HT1080 (cell line): ENCODE data around the gene IL1R1. TPM values are rescaled to one million over a fixed set of nuclear protein-coding genes. Genes with fewer than 3 reads are reported as not detected.

Experiments
- DNase-seq: peaks from one replicate; pipeline ENCODE4 v3.0.0-alpha.2; 2015; ENCODE audit warnings: low read depth
- total RNA-seq: library from RNA; depleted of rRNA; stranded (reverse); fragments of >200 nt; shearing (Covaris generic); gene quantifications from 2 replicates; pipeline ENCODE4 v1.2.3, GENCODE V29; 2014

The IL1R1 gene
- total RNA-seq, 1 experiment from 2014 or later, result 0.43 TPM

GRCh38 chr2:102138331-102138730 is 4.2 kb upstream of the IL1R1 start:
- no peak for DNase-seq

GRCh38 chr2:102139851-102140250 is 2.7 kb upstream of the IL1R1 start:
- no peak for DNase-seq

- no peak for DNase-seq
Measured at GRCh38 chr2:102140377-102140776, 2.2 kb upstream of the IL1R1 start.

- DNase-seq, result no peak
Measured at GRCh38 chr2:102141011-102141943, 1.3 kb upstream of the IL1R1 start.

GRCh38 chr2:102142829-102143449 is 393 bp downstream of the IL1R1 start:
- DNase-seq, result no peak

- no peak for DNase-seq
Measured at GRCh38 chr2:102143450-102143985, 972 bp downstream of the IL1R1 start.

- no peak for DNase-seq
Measured at GRCh38 chr2:102144128-102144527, 1.6 kb downstream of the IL1R1 start.

GRCh38 chr2:102145107-102145506 is 2.6 kb downstream of the IL1R1 start:
- no peak for DNase-seq

GRCh38 chr2:102145934-102146333 is 3.4 kb downstream of the IL1R1 start:
- no peak for DNase-seq

GRCh38 chr2:102147935-102148334 is 5.4 kb downstream of the IL1R1 start:
- DNase-seq, result peak; percentile 43

- DNase-seq, result no peak
Measured at GRCh38 chr2:102149243-102149642, 6.7 kb downstream of the IL1R1 start.

- no peak for DNase-seq
Measured at GRCh38 chr2:102149644-102150455, 7.3 kb downstream of the IL1R1 start.

GRCh38 chr2:102154364-102154763 is 11.8 kb downstream of the IL1R1 start:
- DNase-seq, result no peak

- no peak for DNase-seq
Measured at GRCh38 chr2:102154946-102155702, 12.6 kb downstream of the IL1R1 start.

- no peak for DNase-seq
Measured at GRCh38 chr2:102155703-102156515, 13.4 kb downstream of the IL1R1 start.

GRCh38 chr2:102158011-102158755 is 15.6 kb downstream of the IL1R1 start:
- no peak for DNase-seq

GRCh38 chr2:102159295-102159694 is 16.7 kb downstream of the IL1R1 start:
- peak; percentile 57 for DNase-seq

GRCh38 chr2:102166189-102166845 is 23.8 kb downstream of the IL1R1 start:
- DNase-seq, result peak; percentile 48
